Measurements from ENCODE around the gene NOTO. TPM values are rescaled to one million over a fixed set of nuclear protein-coding genes. Genes with fewer than 3 reads are reported as not detected.

The NOTO gene
- total and polyA plus RNA-seq, 10 of the 15 experiments (the other 5 are each of a cell fraction or from before 2014, with no cell fraction given): not detected

- in situ Hi-C loops (cut with MboI): no loop called here
Observed at GRCh38 chr2:73225513-73226360, 23.4 kb downstream of the NOTO start.

More at GRCh38 chr2:73225513-73226360, 23.4 kb downstream of the NOTO start:
- no peak for DNase-seq (ENCODE audit: low read depth, low spot score)
- WGBS (ENCODE audit: insufficient coverage, insufficient replicate concordance, low lambda C conversion rate, missing lambda C conversion rate): 80% methylated on average over 9 of the region's 9 CpGs
- Histone ChIP-seq H3K9me3 (replicated peaks; ENCODE audit: control insufficient read depth, insufficient read depth, low read length) (no peaks in the 10 kb centered on the region), H3K79me2 (ENCODE audit: control insufficient read depth, insufficient read depth, low read length) (no peaks in the 10 kb centered on the region), H3K4me1 (ENCODE audit: control insufficient read depth, insufficient read depth, low read length) (no peaks in the 10 kb centered on the region), H3K27ac (ENCODE audit: control insufficient read depth, insufficient read depth) (no peak overlapping the region), H3K27me3 (replicated peaks in 1 of 2; ENCODE audit: control insufficient read depth in 2 of 2, insufficient read depth in 2 of 2, low read length in 1 of 2) (no peaks in the 10 kb centered on the region), H3K36me3 (ENCODE audit: control insufficient read depth in 2 of 2, insufficient read depth in 2 of 2, low read length in 1 of 2) (peaks cover 2 to 19% of the 10 kb centered on the region in 2 experiments; a peak in 2 of 4 replicates), H3K4me2 (ENCODE audit: control insufficient read depth, insufficient read depth) (no peak overlapping the region), H4K20me1 (ENCODE audit: control insufficient read depth, insufficient read depth) (no peaks in the 10 kb centered on the region), H3K9ac (ENCODE audit: control insufficient read depth, insufficient read depth, low read length) (no peak overlapping the region), H3K4me3 (no peak overlapping the region), H2AFZ (ENCODE audit: control insufficient read depth, low read depth, low read length) (no peak overlapping the region)
- TF ChIP-seq POLR2AphosphoS2 (IDR thresholded peaks at IDR 0.05; ENCODE audit: low read depth, low read length): no peak
- no peak for TF ChIP-seq FOXM1 (IDR thresholded peaks at IDR 0.05; ENCODE audit: low read depth, low read length)
- TF ChIP-seq, protein P1, sequence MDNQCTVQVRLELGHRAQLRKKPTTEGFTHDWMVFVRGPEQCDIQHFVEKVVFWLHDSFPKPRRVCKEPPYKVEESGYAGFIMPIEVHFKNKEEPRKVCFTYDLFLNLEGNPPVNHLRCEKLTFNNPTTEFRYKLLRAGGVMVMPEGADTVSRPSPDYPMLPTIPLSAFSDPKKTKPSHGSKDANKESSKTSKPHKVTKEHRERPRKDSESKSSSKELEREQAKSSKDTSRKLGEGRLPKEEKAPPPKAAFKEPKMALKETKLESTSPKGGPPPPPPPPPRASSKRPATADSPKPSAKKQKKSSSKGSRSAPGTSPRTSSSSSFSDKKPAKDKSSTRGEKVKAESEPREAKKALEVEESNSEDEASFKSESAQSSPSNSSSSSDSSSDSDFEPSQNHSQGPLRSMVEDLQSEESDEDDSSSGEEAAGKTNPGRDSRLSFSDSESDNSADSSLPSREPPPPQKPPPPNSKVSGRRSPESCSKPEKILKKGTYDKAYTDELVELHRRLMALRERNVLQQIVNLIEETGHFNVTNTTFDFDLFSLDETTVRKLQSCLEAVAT (IDR thresholded peaks at IDR 0.05): no peak
- TF ChIP-seq IKZF2 (IDR thresholded peaks at IDR 0.05): no peak
- TF ChIP-seq NKRF (conservative IDR thresholded peaks at IDR 0.05): no peak
- TF ChIP-seq ETV6 (conservative IDR thresholded peaks at IDR 0.05 in 1 of 2, IDR thresholded peaks at IDR 0.05 in 1 of 2; ENCODE audit: borderline replicate concordance in 1 of 2, low read depth in 1 of 2): no peak
- TF ChIP-seq NBN (IDR thresholded peaks at IDR 0.05): no peak
- TF ChIP-seq CREB1 (IDR thresholded peaks at IDR 0.05; ENCODE audit: low read depth): no peak
- TF ChIP-seq STAT1 (conservative IDR thresholded peaks at IDR 0.05): no peak
- TF ChIP-seq SREBF2 (IDR thresholded peaks at IDR 0.05; ENCODE audit: low read length): no peak
- TF ChIP-seq NR2C1 (IDR thresholded peaks at IDR 0.05): no peak
- no peak for TF ChIP-seq TAF1 (IDR thresholded peaks at IDR 0.05; ENCODE audit: borderline replicate concordance, low read depth, low read length)
- TF ChIP-seq CBX5 (IDR thresholded peaks at IDR 0.05; ENCODE audit: low read depth): no peak
- no peak for TF ChIP-seq RAD21 (IDR thresholded peaks at IDR 0.05; ENCODE audit: insufficient read depth, low read depth, low read length)
- TF ChIP-seq SMAD1 (IDR thresholded peaks at IDR 0.05; ENCODE audit: low read depth, partially characterized antibody): no peak
- TF ChIP-seq TCF12 (IDR thresholded peaks at IDR 0.05; ENCODE audit: low read depth, low read length): no peak
- ATAC-seq: no peak
- no peak for FAIRE-seq
- intact Hi-C loops (cut with micrococcal nuclease; ENCODE audit: unreplicated experiment): no loop called here
- CTCF ChIA-PET: no interaction called here
- no TSS peak for BruUV-seq (replicated peaks)
- RAD21 ChIA-PET (ENCODE audit: unreplicated experiment): no interaction called here
- POLR2A ChIA-PET: no interaction called here
- SMC1A ChIA-PET (ENCODE audit: uncharacterized antibody, unreplicated experiment): no interaction called here

All from GM12878 (cell line).